ENCODE data around the gene DENND4A.
"Not testable (repeated sequence)": the region's sequence is repeated elsewhere in the genome, so short reads cannot be mapped to it uniquely, and the experiment has no call there.

Gene DENND4A

GRCh38 chr15:65751431-65751830, 40.7 kb downstream of the DENND4A start:
- no peak for DNase-seq

GRCh38 chr15:65747265-65747664, 44.8 kb downstream of the DENND4A start:
- DNase-seq = no peak

- no peak for DNase-seq
Measured at GRCh38 chr15:65743637-65744252, 48.3 kb downstream of the DENND4A start.

GRCh38 chr15:65740148-65740547, 51.9 kb downstream of the DENND4A start:
- no peak for DNase-seq

- no peak for DNase-seq
Measured at GRCh38 chr15:65738649-65739048, 53.4 kb downstream of the DENND4A start.

GRCh38 chr15:65733599-65733998, 58.5 kb downstream of the DENND4A start:
- DNase-seq = not testable (repeated sequence)

GRCh38 chr15:65732698-65733097, 59.4 kb downstream of the DENND4A start:
- DNase-seq = no peak

GRCh38 chr15:65731926-65732325, 60.2 kb downstream of the DENND4A start:
- no peak for DNase-seq

- no peak for DNase-seq
Measured at GRCh38 chr15:65730549-65731172, 61.4 kb downstream of the DENND4A start.

GRCh38 chr15:65724464-65725215, 67.5 kb downstream of the DENND4A start:
- DNase-seq = no peak

- DNase-seq = no peak
Measured at GRCh38 chr15:65723876-65724275, 68.2 kb downstream of the DENND4A start.

- no peak for DNase-seq
Measured at GRCh38 chr15:65722191-65722590, 69.9 kb downstream of the DENND4A start.

GRCh38 chr15:65712415-65712814, 79.7 kb downstream of the DENND4A start:
- DNase-seq = no peak

GRCh38 chr15:65695081-65695480, 97.0 kb downstream of the DENND4A start:
- DNase-seq = no peak

GRCh38 chr15:65690778-65691177, 101.3 kb downstream of the DENND4A start:
- no peak for DNase-seq

- no peak for DNase-seq
Measured at GRCh38 chr15:65690173-65690572, 101.9 kb downstream of the DENND4A start.

- no peak for DNase-seq
Measured at GRCh38 chr15:65688462-65688861, 103.6 kb downstream of the DENND4A start.

- DNase-seq = no peak
Measured at GRCh38 chr15:65682404-65682911, 109.6 kb downstream of the DENND4A start.

- DNase-seq = no peak
Measured at GRCh38 chr15:65680544-65680943, 111.5 kb downstream of the DENND4A start.

GRCh38 chr15:65676123-65676522, 116.0 kb downstream of the DENND4A start:
- no peak for DNase-seq

- DNase-seq = no peak
Measured at GRCh38 chr15:65675551-65675950, 116.5 kb downstream of the DENND4A start.

- no peak for DNase-seq
Measured at GRCh38 chr15:65666257-65666656, 125.8 kb downstream of the DENND4A start.

GRCh38 chr15:65663521-65663920, 128.6 kb downstream of the DENND4A start:
- DNase-seq = no peak

- DNase-seq = no peak
Measured at GRCh38 chr15:65660927-65661326, 131.2 kb downstream of the DENND4A start.

Measured in T-helper 1 cell (primary cell).